ENCODE data around the gene TMPRSS3. TPM values are rescaled to one million over a fixed set of nuclear protein-coding genes. Genes with fewer than 3 reads are reported as not detected.
A peak's percentile ranks its signal among the peaks of the same experiment; 100 is the strongest.

The TMPRSS3 gene
- total RNA-seq, 1 donor: not detected

DNA sequence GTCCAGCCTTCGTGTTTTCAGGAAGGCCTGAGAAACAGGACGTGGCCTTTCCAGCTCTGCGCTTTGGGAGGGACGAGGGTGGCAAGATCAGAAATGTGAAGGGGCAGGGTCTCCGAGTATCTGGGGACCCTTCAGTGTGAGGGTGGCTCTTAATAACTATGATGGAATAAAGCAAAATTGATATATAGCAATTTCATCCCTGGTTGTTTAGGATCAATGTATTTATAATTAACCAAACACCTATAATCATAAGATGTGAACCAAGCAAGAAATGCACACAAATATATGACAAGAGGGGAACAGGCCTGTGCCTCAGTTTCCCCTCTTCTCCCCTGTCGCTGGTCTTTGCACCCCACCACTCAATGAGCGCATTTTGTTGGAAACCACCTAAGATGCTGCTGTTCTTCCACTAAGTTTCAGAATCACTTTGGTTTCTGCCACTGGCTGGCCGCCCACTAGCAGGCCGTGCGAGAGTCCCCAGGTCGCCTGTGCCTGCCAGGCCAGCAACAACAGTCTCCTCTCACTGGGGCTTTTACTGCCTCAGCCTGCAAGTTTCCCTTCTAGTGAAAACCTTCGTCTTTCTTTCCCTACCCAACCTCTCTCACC, 44.4 kb upstream of the TMPRSS3 start:
- no peak for DNase-seq (ENCODE audit: low read depth)
- TF ChIP-seq, protein P1, sequence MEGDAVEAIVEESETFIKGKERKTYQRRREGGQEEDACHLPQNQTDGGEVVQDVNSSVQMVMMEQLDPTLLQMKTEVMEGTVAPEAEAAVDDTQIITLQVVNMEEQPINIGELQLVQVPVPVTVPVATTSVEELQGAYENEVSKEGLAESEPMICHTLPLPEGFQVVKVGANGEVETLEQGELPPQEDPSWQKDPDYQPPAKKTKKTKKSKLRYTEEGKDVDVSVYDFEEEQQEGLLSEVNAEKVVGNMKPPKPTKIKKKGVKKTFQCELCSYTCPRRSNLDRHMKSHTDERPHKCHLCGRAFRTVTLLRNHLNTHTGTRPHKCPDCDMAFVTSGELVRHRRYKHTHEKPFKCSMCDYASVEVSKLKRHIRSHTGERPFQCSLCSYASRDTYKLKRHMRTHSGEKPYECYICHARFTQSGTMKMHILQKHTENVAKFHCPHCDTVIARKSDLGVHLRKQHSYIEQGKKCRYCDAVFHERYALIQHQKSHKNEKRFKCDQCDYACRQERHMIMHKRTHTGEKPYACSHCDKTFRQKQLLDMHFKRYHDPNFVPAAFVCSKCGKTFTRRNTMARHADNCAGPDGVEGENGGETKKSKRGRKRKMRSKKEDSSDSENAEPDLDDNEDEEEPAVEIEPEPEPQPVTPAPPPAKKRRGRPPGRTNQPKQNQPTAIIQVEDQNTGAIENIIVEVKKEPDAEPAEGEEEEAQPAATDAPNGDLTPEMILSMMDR (IDR thresholded peaks at IDR 0.05; ENCODE audit: insufficient read depth, low read depth, low read length): no peak
- H3K4me3 ChIP-seq (ENCODE audit: low read depth, low read length): no peak overlapping the region

DNA sequence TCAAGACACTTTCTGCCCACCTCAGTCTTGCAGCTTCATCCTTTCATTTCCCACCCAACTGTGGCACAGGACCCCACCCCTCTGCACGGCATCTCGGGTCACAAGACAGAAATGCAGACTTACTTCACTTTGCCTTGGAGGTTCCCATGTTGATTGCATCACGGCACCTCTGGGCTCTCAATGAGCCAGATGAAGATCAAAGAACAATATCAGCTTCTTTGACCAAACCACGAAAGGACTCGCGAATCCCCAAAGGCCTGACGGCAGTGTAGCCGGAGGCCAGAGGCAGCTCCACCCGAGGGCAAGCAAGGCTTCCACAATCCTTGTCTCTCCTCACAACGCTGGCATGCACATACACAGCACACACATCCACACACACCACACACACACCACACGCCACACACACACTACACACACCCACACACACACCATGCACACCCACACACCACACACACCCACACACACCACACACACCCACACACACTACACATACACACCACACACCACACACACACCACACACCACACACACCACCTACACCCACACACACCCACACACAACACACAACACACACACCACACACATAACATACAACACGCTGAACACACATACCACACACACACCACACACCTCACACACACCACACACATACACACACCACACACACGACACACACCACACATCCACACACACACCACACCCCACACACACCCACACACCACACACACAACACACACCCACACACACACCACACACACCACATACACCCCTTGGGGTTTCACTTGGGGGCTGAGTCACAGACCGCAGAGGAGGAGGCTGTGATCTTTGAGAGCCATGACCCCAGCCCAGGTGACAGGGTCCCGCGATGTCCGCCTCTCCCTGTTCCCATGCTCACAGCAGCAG, 43.7 kb upstream of the TMPRSS3 start:
- TF ChIP-seq, protein P1 (IDR thresholded peaks at IDR 0.05; ENCODE audit: insufficient read depth, low read depth, low read length): no peak
- DNase-seq (ENCODE audit: low read depth): no peak
- no peak overlapping the region for H3K4me3 ChIP-seq (ENCODE audit: low read depth, low read length)

DNA sequence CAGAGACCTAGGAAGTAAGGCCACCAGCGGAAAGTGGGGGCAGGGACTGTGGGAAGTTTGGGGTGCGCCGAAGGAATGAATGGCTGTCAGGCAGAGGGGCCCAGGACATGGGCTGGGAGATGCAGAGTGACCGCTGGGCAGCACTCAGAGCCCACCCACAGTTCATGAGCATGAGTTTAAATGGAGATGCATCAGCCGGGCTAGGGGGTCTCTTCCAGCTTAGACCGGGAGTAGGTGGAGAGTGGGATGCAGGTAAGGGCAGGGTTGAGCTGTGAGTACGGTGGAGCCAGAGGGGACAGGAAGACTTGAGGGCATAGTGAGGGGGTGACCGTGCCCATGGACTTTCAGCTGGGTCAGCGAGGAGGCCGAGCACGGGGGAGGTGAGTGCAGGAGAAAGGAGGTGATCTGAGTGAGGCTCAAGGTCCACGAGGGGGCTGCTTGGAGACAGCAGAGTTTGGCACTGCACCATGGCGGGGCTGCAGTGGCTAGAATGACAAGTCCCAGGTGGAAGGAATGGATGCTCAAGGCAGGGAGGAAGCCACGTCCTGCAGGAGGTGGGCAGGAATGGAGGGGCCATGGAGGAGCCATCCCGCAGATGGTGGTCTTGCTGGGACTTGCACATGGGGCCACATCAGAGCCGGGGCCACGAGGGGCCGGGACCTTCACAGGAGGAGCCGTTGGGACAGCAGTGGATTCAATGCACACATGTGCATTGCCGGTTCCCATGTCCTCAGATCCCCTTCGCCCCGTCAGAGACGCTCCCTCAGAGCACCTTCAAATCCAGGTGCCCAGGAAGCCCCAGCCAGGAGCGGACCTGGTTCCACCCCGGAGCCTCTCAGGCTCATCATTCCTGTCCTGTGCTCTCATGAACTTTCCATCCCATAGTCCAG, 42.7 kb upstream of the TMPRSS3 start:
- no peak for DNase-seq (ENCODE audit: low read depth)
- TF ChIP-seq, protein P1 (IDR thresholded peaks at IDR 0.05; ENCODE audit: insufficient read depth, low read depth, low read length): no peak
- no peak overlapping the region for H3K4me3 ChIP-seq (ENCODE audit: low read depth, low read length)

DNA sequence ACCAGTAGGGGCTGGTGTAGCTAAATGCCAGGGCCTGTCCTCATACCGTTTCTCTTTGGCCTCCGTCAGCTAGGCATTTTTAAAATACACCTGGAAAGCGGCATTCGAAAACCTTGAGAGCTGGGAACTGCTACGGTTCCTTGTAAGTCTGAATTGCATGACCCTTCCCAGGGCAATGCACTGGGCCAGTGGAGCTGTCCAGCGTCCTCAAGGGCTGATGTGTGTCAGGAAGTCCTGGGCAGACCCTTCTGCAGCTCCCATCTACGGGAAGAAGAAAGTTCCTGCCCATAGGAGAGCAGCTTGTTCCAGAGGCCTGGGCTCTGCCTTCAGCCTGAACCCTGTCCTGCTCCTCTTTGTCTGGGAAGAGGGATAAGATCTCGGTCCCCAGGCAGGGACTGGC, 41.9 kb upstream of the TMPRSS3 start:
- TF ChIP-seq, protein P1 (IDR thresholded peaks at IDR 0.05; ENCODE audit: insufficient read depth, low read depth, low read length): no peak
- no peak overlapping the region for H3K4me3 ChIP-seq (ENCODE audit: low read depth, low read length)
- DNase-seq (ENCODE audit: low read depth): peak; percentile 5

DNA sequence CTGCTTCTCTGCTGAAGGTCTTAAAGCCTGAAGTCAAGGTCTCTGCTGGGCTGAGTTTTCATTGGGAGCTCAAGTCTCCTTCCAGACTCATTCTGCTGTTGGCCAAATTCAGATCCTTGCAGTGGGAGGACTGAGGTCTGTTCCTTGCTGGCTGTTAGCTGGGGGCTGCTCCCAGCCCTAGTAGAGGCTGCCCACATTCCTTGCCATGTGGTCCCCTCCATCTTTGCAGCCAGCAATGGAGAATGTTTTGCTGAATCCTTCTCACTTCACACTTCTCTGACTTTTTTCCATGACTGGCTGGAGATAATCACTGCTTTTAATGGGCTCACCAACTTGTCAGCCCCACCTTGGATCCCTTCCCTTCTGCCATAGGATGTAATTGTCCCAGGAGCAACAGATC, 41.1 kb upstream of the TMPRSS3 start:
- no peak overlapping the region for H3K4me3 ChIP-seq (ENCODE audit: low read depth, low read length)
- TF ChIP-seq, protein P1 (IDR thresholded peaks at IDR 0.05; ENCODE audit: insufficient read depth, low read depth, low read length): no peak
- no peak for DNase-seq (ENCODE audit: low read depth)

DNA sequence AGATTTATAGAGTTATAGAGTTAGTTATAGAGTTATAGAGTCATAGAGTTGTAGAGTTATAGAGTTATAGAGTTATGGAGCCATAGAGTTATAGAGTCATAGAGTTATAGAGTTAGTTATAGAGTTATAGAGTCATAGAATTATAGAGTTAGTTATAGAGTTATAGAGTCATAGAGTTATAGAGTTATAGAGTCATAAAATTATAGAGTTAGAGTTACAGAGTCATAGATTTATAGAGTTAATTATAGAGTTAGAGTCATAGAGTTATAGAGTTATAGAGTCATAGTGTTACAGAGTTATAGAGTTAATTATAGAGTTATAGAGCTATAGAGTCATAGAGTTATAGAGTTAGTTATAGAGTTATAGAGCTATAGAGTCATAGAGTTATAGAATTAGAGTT, 40.0 kb upstream of the TMPRSS3 start:
- TF ChIP-seq, protein P1 (IDR thresholded peaks at IDR 0.05; ENCODE audit: insufficient read depth, low read depth, low read length): no peak
- no peak overlapping the region for H3K4me3 ChIP-seq (ENCODE audit: low read depth, low read length)
- no peak for DNase-seq (ENCODE audit: low read depth)

Measured in fibroblast of villous mesenchyme (primary cell).